Liver (tissue), 9 donors: ENCODE data around the gene PATJ. TPM values are rescaled to one million over a fixed set of nuclear protein-coding genes. Genes with fewer than 3 reads are reported as not detected.

Experiments used
- DNase-seq: peaks from one replicate; pipeline ENCODE4 v3.0.0-alpha.2; 2017; ENCODE audit warnings: low spot score
- H3K27ac ChIP-seq, 2 donors: one replicate each; pipeline ENCODE4 v1.7.0; 2013; ENCODE audit warnings: inconsistent platforms in 2 of 2, low read length in 2 of 2, control low read depth in 1 of 2, low read depth in 1 of 2, mild to moderate bottlenecking in 1 of 2
- H3K27me3 ChIP-seq, 4 donors: one replicate each; pipeline versions ENCODE4 v1.6.1 to v1.7.0; 2013; ENCODE audit warnings: low read length in 3 of 4, inconsistent platforms in 1 of 4, mild to moderate bottlenecking in 1 of 4, moderate library complexity in 1 of 4; ENCODE audit not compliant: control insufficient read depth in 4 of 4, insufficient read depth in 4 of 4
- H3K36me3 ChIP-seq, 4 donors: one replicate each; pipeline versions ENCODE4 v1.6.1 to v1.7.0; 2013; ENCODE audit warnings: low read length in 3 of 4, mild to moderate bottlenecking in 3 of 4, low read depth in 1 of 4, moderate library complexity in 1 of 4; ENCODE audit not compliant: control insufficient read depth in 4 of 4, insufficient read depth in 3 of 4
- H3K4me1 ChIP-seq, 4 donors: one replicate each; pipeline versions ENCODE4 v1.6.1 to v1.7.0; 2013; ENCODE audit warnings: low read length in 3 of 4, mild to moderate bottlenecking in 3 of 4, moderate library complexity in 1 of 4; ENCODE audit not compliant: control insufficient read depth in 4 of 4, insufficient read depth in 4 of 4
- H3K4me3 ChIP-seq, 3 donors: one replicate each; pipeline versions ENCODE4 v1.6.1 to v1.7.0; 2013; ENCODE audit warnings: low read length in 3 of 3, control low read depth in 1 of 3, low read depth in 1 of 3, mild to moderate bottlenecking in 1 of 3
- H3K9ac ChIP-seq, 2 donors: one replicate each; pipeline ENCODE4 v1.7.0; 2013; ENCODE audit warnings: low read length in 2 of 2, mild to moderate bottlenecking in 2 of 2, moderate library complexity in 2 of 2, control low read depth in 1 of 2, low read depth in 1 of 2
- H3K9me3 ChIP-seq, 4 donors: one replicate each; pipeline versions ENCODE4 v1.6.1 to v1.7.0; 2013; ENCODE audit warnings: low read length in 3 of 4; ENCODE audit not compliant: control insufficient read depth in 4 of 4
- ATF3 ChIP-seq: IDR thresholded peaks from 2 replicates; pipeline ENCODE4 v1.6.1; 2016; ENCODE audit warnings: antibody characterized with exemption
- CTCF ChIP-seq: fragments of 150-350 bp; IDR thresholded peaks from 2 replicates; pipeline ENCODE4 v1.5.1; 2017; ENCODE audit warnings: improper control_type of control experiment, low read depth, low read length; ENCODE audit not compliant: missing input control
- EGR1 ChIP-seq, 2 donors: IDR thresholded peaks; 2 replicates each; pipeline ENCODE4 v1.6.1; 2016 to 2018; ENCODE audit warnings: antibody characterized with exemption in 2 of 2, low read depth in 2 of 2
- FOXA1 ChIP-seq: IDR thresholded peaks from 2 replicates; pipeline ENCODE4 v1.6.1; 2016; ENCODE audit warnings: antibody characterized with exemption
- FOXA2 ChIP-seq: IDR thresholded peaks from 2 replicates; pipeline ENCODE4 v1.6.1; 2016; ENCODE audit warnings: antibody characterized with exemption
- GABPA ChIP-seq, 2 donors: IDR thresholded peaks in 1 of 2; conservative IDR thresholded peaks in 1 of 2; 2 replicates each; pipeline ENCODE4 v1.6.1; 2016; ENCODE audit warnings: antibody characterized with exemption in 2 of 2, mild to moderate bottlenecking in 1 of 2, moderate library complexity in 1 of 2
- HNF4G ChIP-seq: IDR thresholded peaks from 2 replicates; pipeline ENCODE4 v1.6.1; 2016; ENCODE audit warnings: antibody characterized with exemption
- JUND ChIP-seq, 2 donors: IDR thresholded peaks; 2 replicates each; pipeline ENCODE4 v1.6.1; 2016; ENCODE audit warnings: antibody characterized with exemption in 2 of 2
- NR2F2 ChIP-seq: IDR thresholded peaks from 2 replicates; pipeline ENCODE4 v1.6.1; 2016; ENCODE audit warnings: antibody characterized with exemption
- REST ChIP-seq: IDR thresholded peaks from 2 replicates; pipeline ENCODE4 v1.6.1; 2016; ENCODE audit warnings: antibody characterized with exemption, mild to moderate bottlenecking
- RXRA ChIP-seq, 2 donors: IDR thresholded peaks; 2 replicates each; pipeline ENCODE4 v1.6.1; 2017 to 2018; ENCODE audit warnings: antibody characterized with exemption in 2 of 2, mild to moderate bottlenecking in 1 of 2
- SP1 ChIP-seq: IDR thresholded peaks from 2 replicates; pipeline ENCODE4 v1.6.1; 2018; ENCODE audit warnings: antibody characterized with exemption, mild to moderate bottlenecking
- TAF1 ChIP-seq: conservative IDR thresholded peaks from 2 replicates; pipeline ENCODE4 v1.6.1; 2016; ENCODE audit warnings: antibody characterized with exemption, mild to moderate bottlenecking
- YY1 ChIP-seq: IDR thresholded peaks from 2 replicates; pipeline ENCODE4 v1.6.1; 2016; ENCODE audit warnings: antibody characterized with exemption, mild to moderate bottlenecking
- WGBS: extraction: QIAGEN DNeasy Blood & Tissue Kit; methylation state at CpG from one replicate; pipeline ENCODE4 v1.1.7; 2013; 5-methylcytosine and 5-hydroxymethylcytosine counted together
- polyA plus RNA-seq, 2 donors: library from polyadenylated mRNA; stranded (reverse) in 1 of 2; unstranded in 1 of 2; fragments of 200-250 nt in 1 of 2; fragments of >200 nt in 1 of 2; fragmentation: Nextera tagmentation in 1 of 2; extraction: Ambion mirVana in 1 of 2; gene quantifications; one replicate each; pipeline versions ENCODE4 v1.2.1 to v1.2.3, GENCODE V29; 2013 to 2015
- total RNA-seq, 2 donors: library from RNA; depleted of rRNA; stranded (reverse); fragments of >200 nt; gene quantifications; one replicate each; pipeline ENCODE4 v1.2.3, GENCODE V29; 2014
- TF ChIP-seq, protein P1 (sequence below): IDR thresholded peaks from 2 replicates; pipeline ENCODE4 v1.6.1; 2016; ENCODE audit warnings: antibody characterized with exemption
- donor health status: healthy.
- donor health status: healthy.
- donor health status: healthy.
- donor health status: healthy.
- donor health status: healthy.

The PATJ gene
- total and polyA plus RNA-seq, 4 donors = 5.7 to 29.8 (median 9.0) TPM

DNA sequence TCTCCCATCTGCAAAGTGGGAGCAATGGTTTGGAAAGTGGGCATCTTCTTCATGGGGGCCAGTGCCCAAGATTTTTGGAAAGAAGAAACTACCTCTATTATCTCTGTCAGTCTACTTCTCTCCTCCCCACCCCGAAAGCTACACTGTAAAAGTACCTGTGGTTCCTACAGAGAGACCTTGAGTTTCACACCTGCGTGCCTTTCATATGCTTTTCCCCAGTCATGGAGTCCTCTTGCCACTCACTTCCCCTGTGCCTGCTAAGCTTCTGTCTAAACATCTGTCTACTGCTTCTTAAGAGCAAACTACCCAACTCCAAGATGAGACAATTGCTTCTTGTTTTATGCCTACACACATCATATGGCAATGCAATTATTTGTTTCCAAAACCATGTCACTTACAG lies 261.5 kb downstream of the PATJ start (continued):
- TF ChIP-seq, protein P1, sequence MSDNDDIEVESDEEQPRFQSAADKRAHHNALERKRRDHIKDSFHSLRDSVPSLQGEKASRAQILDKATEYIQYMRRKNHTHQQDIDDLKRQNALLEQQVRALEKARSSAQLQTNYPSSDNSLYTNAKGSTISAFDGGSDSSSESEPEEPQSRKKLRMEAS = no peak

- no peak for DNase-seq
- no peak overlapping the region for H3K4me3 ChIP-seq
- no peak overlapping the region for H3K9ac ChIP-seq
- H3K36me3 ChIP-seq = peaks cover 0 to 4% (median 0%) of the 10 kb centered on the region in 4 donors
- no peaks in the 10 kb centered on the region for H3K27me3 ChIP-seq
- H3K4me1 ChIP-seq = no peaks in the 10 kb centered on the region
- H3K9me3 ChIP-seq = no peaks in the 10 kb centered on the region
- 72% methylated on average over 2 of the region's 2 CpGs for WGBS
- TF ChIP-seq SP1 = no peak
- no peak overlapping the region for H3K27ac ChIP-seq
Observed at GRCh38 chr1:62006690-62007089, 264.4 kb downstream of the PATJ start.

DNA sequence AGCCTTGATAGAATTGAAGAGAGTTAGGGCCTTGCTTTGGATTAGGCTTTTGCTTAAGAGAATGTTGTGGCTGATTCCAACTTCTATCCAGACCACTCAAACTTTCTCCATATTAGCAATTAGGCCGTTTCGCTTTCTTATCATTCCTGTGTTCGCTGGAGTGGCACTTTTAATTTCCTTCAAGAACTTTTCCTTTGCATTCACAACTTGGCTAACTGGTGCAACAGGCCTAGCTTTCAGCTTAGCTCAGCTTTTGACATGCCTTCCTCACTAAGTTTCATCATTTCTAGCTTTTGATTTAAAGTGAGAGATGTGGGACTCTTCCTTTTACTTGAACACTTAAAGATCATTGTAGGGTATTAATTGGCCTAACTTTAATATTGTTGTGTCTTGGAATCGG lies 268.7 kb downstream of the PATJ start:
- H3K27ac ChIP-seq = no peak overlapping the region
- H3K4me1 ChIP-seq = no peaks in the 10 kb centered on the region
- H3K9ac ChIP-seq = no peak overlapping the region
- H3K36me3 ChIP-seq = peaks cover 0 to 8% (median 0%) of the 10 kb centered on the region in 4 donors
- no peak for TF ChIP-seq RXRA (IDR thresholded peaks at IDR 0.05)
- TF ChIP-seq, protein P1 = no peak
- TF ChIP-seq HNF4G = no peak
- TF ChIP-seq REST = no peak
- TF ChIP-seq FOXA2 = no peak
- TF ChIP-seq EGR1 (IDR thresholded peaks at IDR 0.05; ENCODE audit: low read depth in 2 of 2) = no peak
- TF ChIP-seq FOXA1 = no peak
- no peak for TF ChIP-seq GABPA (IDR thresholded peaks at IDR 0.05 in 1 of 2, conservative IDR thresholded peaks at IDR 0.05 in 1 of 2)
- no peak for TF ChIP-seq TAF1
- no peak for TF ChIP-seq YY1
- TF ChIP-seq CTCF = no peak
- no peak for TF ChIP-seq JUND (IDR thresholded peaks at IDR 0.05)
- TF ChIP-seq NR2F2 = no peak
- no peak for TF ChIP-seq SP1
- no peak for TF ChIP-seq ATF3
- no peaks in the 10 kb centered on the region for H3K27me3 ChIP-seq
- DNase-seq = no peak
- H3K4me3 ChIP-seq = no peak overlapping the region
- H3K9me3 ChIP-seq = no peaks in the 10 kb centered on the region
- WGBS = 74% methylated on average over 4 of the region's 4 CpGs
